NCI-H1048 (cell line): ENCODE results near the gene KNOP1.

Experiments used
- DNase-seq: peaks from one replicate; lab custom pipeline; 2025; lab: John Stamatoyannopoulos, UW

KNOP1 gene

GRCh38 chr16:19717741-19718623 is at the start of gene KNOP1, which contains the start of gene IQCK:
TSS of gene KNOP1 (minus strand) at chr16:19718227. CDS start at chr16:19715035, 3,192 bp downstream.
TSS of gene IQCK (plus strand) at chr16:19718271. CDS start at chr16:19718307, 36 bp downstream.
- DNase-seq, result peak; percentile 24

GRCh38 chr16:19767497-19767896 is 49.5 kb upstream of the KNOP1 start:
- DNase-seq, result no peak

GRCh38 chr16:19766988-19767387 is 49.0 kb upstream of the KNOP1 start:
- no peak for DNase-seq

GRCh38 chr16:19766554-19766884 is 48.5 kb upstream of the KNOP1 start:
- no peak for DNase-seq

GRCh38 chr16:19765860-19766553 is 48.0 kb upstream of the KNOP1 start:
- DNase-seq, result no peak

GRCh38 chr16:19760356-19761060 is 42.5 kb upstream of the KNOP1 start:
- no peak for DNase-seq

GRCh38 chr16:19757762-19758595 is 40.0 kb upstream of the KNOP1 start:
- DNase-seq, result peak; percentile 1

- no peak for DNase-seq
These were observed 39.0 kb upstream of the KNOP1 start for GRCh38 chr16:19757026-19757425.

GRCh38 chr16:19755268-19755667 is 37.2 kb upstream of the KNOP1 start:
- no peak for DNase-seq

GRCh38 chr16:19754644-19755036 is 36.6 kb upstream of the KNOP1 start:
- no peak for DNase-seq

- DNase-seq, result no peak
These were observed 36.0 kb upstream of the KNOP1 start for GRCh38 chr16:19753815-19754643.

- no peak for DNase-seq
These were observed 33.7 kb upstream of the KNOP1 start for GRCh38 chr16:19751478-19752385.

GRCh38 chr16:19749571-19750080 is 31.6 kb upstream of the KNOP1 start:
- DNase-seq, result no peak

- DNase-seq, result no peak
These were observed 30.6 kb upstream of the KNOP1 start for GRCh38 chr16:19748389-19749168.

- DNase-seq, result no peak
These were observed 28.5 kb upstream of the KNOP1 start for GRCh38 chr16:19746561-19746960.

- DNase-seq, result no peak
These were observed 27.4 kb upstream of the KNOP1 start for GRCh38 chr16:19745286-19746010.

GRCh38 chr16:19744670-19745069 is 26.6 kb upstream of the KNOP1 start:
- no peak for DNase-seq

GRCh38 chr16:19743816-19744159 is 25.8 kb upstream of the KNOP1 start:
- no peak for DNase-seq
